Measurements from ENCODE around the gene TRPM5. TPM values are rescaled to one million over a fixed set of nuclear protein-coding genes. Genes with fewer than 3 reads are reported as not detected.

TRPM5 gene
- total RNA-seq, 1 experiment from 2014 or later: not detected

GRCh38 chr11:2472428-2473186 is 28.3 kb upstream of the TRPM5 start:
- POLR2A ChIA-PET (ENCODE audit: low non-redundant PET): no interaction called here
- peaks cover 7% of the 10 kb centered on the region for H3K27me3 ChIP-seq (replicated peaks; ENCODE audit: insufficient read depth, low read depth, low read length, poor library complexity)
- H3K36me3 ChIP-seq (ENCODE audit: insufficient read depth, low read length, poor library complexity, severe bottlenecking): no peaks in the 10 kb centered on the region
- BruUV-seq (replicated peaks): no TSS peak
- no peak overlapping the region for H3K27ac ChIP-seq (ENCODE audit: low read depth, low read length, poor library complexity, severe bottlenecking)
- no peak overlapping the region for H3K4me3 ChIP-seq (ENCODE audit: low read depth, low read length, poor library complexity, severe bottlenecking)
- intact Hi-C loops (cut with micrococcal nuclease; ENCODE audit: unreplicated experiment): no loop called here
- TF ChIP-seq EZH2 (IDR thresholded peaks at IDR 0.05; ENCODE audit: borderline replicate concordance, low read depth, low read length, poor library complexity, severe bottlenecking): no peak
- DNase-seq (ENCODE audit: low spot score): no peak
- H3K4me1 ChIP-seq (ENCODE audit: insufficient read depth, low read length, poor library complexity, severe bottlenecking): no peaks in the 10 kb centered on the region
- CTCF ChIA-PET: no interaction called here
- no peaks in the 10 kb centered on the region for H3K9me3 ChIP-seq (ENCODE audit: low read depth, low read length, poor library complexity, severe bottlenecking)

- POLR2A ChIA-PET (ENCODE audit: low non-redundant PET): no interaction called here
- TF ChIP-seq, protein P1, sequence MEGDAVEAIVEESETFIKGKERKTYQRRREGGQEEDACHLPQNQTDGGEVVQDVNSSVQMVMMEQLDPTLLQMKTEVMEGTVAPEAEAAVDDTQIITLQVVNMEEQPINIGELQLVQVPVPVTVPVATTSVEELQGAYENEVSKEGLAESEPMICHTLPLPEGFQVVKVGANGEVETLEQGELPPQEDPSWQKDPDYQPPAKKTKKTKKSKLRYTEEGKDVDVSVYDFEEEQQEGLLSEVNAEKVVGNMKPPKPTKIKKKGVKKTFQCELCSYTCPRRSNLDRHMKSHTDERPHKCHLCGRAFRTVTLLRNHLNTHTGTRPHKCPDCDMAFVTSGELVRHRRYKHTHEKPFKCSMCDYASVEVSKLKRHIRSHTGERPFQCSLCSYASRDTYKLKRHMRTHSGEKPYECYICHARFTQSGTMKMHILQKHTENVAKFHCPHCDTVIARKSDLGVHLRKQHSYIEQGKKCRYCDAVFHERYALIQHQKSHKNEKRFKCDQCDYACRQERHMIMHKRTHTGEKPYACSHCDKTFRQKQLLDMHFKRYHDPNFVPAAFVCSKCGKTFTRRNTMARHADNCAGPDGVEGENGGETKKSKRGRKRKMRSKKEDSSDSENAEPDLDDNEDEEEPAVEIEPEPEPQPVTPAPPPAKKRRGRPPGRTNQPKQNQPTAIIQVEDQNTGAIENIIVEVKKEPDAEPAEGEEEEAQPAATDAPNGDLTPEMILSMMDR (conservative IDR thresholded peaks at IDR 0.05; ENCODE audit: low read depth, low read length): no peak
- no peak for TF ChIP-seq EZH2 (IDR thresholded peaks at IDR 0.05; ENCODE audit: borderline replicate concordance, low read depth, low read length, poor library complexity, severe bottlenecking)
- H3K27me3 ChIP-seq (replicated peaks; ENCODE audit: insufficient read depth, low read depth, low read length, poor library complexity): peaks cover 7% of the 10 kb centered on the region
- no peaks in the 10 kb centered on the region for H3K4me1 ChIP-seq (ENCODE audit: insufficient read depth, low read length, poor library complexity, severe bottlenecking)
- CTCF ChIA-PET: no interaction called here
- no peak for DNase-seq (ENCODE audit: low spot score)
- BruUV-seq (replicated peaks): no TSS peak
- H3K36me3 ChIP-seq (ENCODE audit: insufficient read depth, low read length, poor library complexity, severe bottlenecking): no peaks in the 10 kb centered on the region
- intact Hi-C loops (cut with micrococcal nuclease; ENCODE audit: unreplicated experiment): no loop called here
- H3K27ac ChIP-seq (ENCODE audit: low read depth, low read length, poor library complexity, severe bottlenecking): no peak overlapping the region
- no peak overlapping the region for H3K4me3 ChIP-seq (ENCODE audit: low read depth, low read length, poor library complexity, severe bottlenecking)
- no peaks in the 10 kb centered on the region for H3K9me3 ChIP-seq (ENCODE audit: low read depth, low read length, poor library complexity, severe bottlenecking)
Measured at GRCh38 chr11:2471804-2472096, 27.4 kb upstream of the TRPM5 start.

GRCh38 chr11:2471048-2471803 is 26.9 kb upstream of the TRPM5 start:
- Histone ChIP-seq H3K9me3 (ENCODE audit: low read depth, low read length, poor library complexity, severe bottlenecking) (no peaks in the 10 kb centered on the region), H3K27me3 (replicated peaks; ENCODE audit: insufficient read depth, low read depth, low read length, poor library complexity) (peaks cover 7% of the 10 kb centered on the region), H3K36me3 (ENCODE audit: insufficient read depth, low read length, poor library complexity, severe bottlenecking) (no peaks in the 10 kb centered on the region), H3K4me1 (ENCODE audit: insufficient read depth, low read length, poor library complexity, severe bottlenecking) (no peaks in the 10 kb centered on the region), H3K4me3 (ENCODE audit: low read depth, low read length, poor library complexity, severe bottlenecking) (no peak overlapping the region), H3K27ac (ENCODE audit: low read depth, low read length, poor library complexity, severe bottlenecking) (no peak overlapping the region)
- ChIA-PET CTCF (no interaction called here), POLR2A (ENCODE audit: low non-redundant PET) (no interaction called here)
- intact Hi-C loops (cut with micrococcal nuclease; ENCODE audit: unreplicated experiment): no loop called here
- TF ChIP-seq, protein P1 (conservative IDR thresholded peaks at IDR 0.05; ENCODE audit: low read depth, low read length): no peak
- no peak for TF ChIP-seq EZH2 (IDR thresholded peaks at IDR 0.05; ENCODE audit: borderline replicate concordance, low read depth, low read length, poor library complexity, severe bottlenecking)
- BruUV-seq (replicated peaks): no TSS peak
- no peak for DNase-seq (ENCODE audit: low spot score)
